ENCODE results near the gene S100A12.
"Not testable (repeated sequence)": the region's sequence is repeated elsewhere in the genome, so short reads cannot be mapped to it uniquely, and the experiment has no call there.

The S100A12 gene

GRCh38 chr1:153375511-153375910 lies at the start of gene S100A12:
TSS of gene S100A12 (minus strand) at chr1:153375621. CDS start at chr1:153374592, 1,029 bp downstream.
- no peak for DNase-seq (ENCODE audit: low read depth in 2 of 2)

GRCh38 chr1:153422450-153423068 lies 47.1 kb upstream of the S100A12 start:
- peak; percentile 24 to 55 for DNase-seq (ENCODE audit: low read depth in 2 of 2)

- DNase-seq (ENCODE audit: low read depth in 2 of 2) = no peak
Observed at GRCh38 chr1:153420306-153420705, 44.9 kb upstream of the S100A12 start.

GRCh38 chr1:153419436-153419793 lies 44.0 kb upstream of the S100A12 start:
- DNase-seq (ENCODE audit: low read depth in 2 of 2) = not testable (repeated sequence)

- not testable (repeated sequence) for DNase-seq (ENCODE audit: low read depth in 2 of 2)
Observed at GRCh38 chr1:153418758-153419435, 43.5 kb upstream of the S100A12 start.

DNA sequence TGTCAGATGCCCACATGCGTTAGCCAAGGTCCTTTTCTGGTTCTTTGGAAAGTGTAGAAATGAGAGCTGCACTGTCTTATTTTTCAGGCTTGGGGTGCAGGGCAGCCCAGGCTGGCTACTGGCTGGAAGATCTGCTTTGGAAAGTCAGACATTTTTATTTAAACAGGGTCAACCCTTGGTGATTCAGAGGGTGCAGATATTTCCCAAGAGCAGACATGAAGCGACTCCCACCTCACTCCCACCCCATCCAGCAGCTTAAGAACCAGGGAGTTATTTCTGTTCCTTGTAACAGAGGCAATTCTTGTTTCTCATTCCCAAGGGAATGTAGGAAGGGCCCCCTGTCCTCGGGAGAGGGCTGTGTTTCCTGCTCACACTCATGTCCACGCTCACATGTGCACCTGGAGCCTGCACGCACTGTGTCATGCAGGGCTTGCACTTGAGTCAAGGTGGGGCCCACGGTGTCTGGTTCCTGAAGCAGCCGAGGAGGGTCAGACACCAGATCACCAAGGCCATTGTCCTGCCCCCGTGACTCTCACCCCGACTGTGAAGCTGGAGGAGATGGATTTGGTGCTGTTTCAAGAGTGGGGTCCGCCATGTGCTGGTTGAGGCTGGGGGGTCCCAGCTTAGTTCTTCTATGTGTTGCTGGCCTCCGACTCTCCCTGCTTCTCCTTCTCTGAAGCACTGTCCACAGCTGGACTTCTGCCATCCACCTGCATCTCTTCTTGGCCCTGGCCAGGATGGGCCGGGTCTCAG lies 41.9 kb upstream of the S100A12 start:
- no peak for DNase-seq (ENCODE audit: low read depth in 2 of 2)

- no peak for DNase-seq (ENCODE audit: low read depth in 2 of 2)
Observed at GRCh38 chr1:153415850-153416570, 40.6 kb upstream of the S100A12 start, which contains the start of gene S100A7A. TSS of gene S100A7A (plus strand) at chr1:153416520. CDS start at chr1:153418083, 1,563 bp downstream.

- not testable (repeated sequence) for DNase-seq (ENCODE audit: low read depth in 2 of 2)
Observed at GRCh38 chr1:153413961-153414360, 38.5 kb upstream of the S100A12 start.

DNA sequence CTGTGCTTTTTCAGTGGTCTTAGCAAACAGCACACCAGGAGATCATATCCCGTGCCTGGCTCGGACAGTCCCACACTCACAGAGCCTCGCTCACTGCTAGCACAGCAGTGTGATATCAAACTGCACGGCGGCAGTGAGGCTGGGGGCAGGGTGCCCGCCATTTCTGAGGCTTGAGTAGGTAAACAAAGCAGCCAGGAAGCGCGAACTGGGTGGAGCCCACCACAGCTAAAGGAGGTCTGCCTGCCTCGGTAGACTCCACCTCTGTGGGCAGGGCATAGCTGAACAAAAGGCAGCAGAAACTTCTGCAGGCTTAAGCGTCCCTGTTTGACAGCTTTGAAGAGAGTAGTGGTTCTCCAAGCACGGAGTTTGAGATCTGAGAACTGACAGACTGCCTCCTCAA lies 31.9 kb upstream of the S100A12 start:
- not testable (repeated sequence) for DNase-seq (ENCODE audit: low read depth in 2 of 2)

GRCh38 chr1:153405825-153406599 lies 30.6 kb upstream of the S100A12 start:
- not testable (repeated sequence) for DNase-seq (ENCODE audit: low read depth in 2 of 2)

GRCh38 chr1:153404768-153405167 lies 29.3 kb upstream of the S100A12 start:
- peak; percentile 37 to 51 for DNase-seq (ENCODE audit: low read depth in 2 of 2)

- no peak for DNase-seq (ENCODE audit: low read depth in 2 of 2)
Observed at GRCh38 chr1:153404086-153404635, 28.7 kb upstream of the S100A12 start.

DNA sequence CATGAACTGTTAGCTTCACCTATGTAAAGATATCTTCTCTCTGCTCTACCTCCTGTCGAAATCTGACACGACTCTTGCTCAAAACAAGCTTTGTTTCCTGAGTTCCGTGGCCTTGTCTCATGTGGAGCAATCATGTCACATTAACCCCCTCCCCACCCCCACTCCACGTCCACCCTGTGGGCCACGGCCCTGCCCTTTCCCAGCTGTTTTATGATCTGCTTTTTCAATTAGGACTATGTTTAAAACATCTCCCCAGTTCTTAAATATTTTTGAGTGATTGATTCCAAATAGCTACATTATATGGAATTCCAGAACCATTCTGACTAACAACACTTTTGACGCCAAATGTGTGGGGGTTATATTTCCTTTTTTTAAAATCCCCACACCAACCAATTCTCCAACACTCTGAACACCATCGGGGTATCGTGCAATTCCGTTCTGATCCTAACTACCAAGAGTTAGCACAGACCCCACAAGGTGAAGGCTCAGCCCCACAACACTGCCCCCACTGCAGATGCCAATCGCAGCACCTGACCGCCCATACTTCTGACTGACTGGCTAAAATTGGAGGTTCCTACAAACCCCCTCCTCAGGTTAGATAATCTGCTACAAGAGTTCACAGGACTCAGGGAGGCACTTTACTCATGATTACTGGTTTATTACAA lies 28.1 kb upstream of the S100A12 start:
- no peak for DNase-seq (ENCODE audit: low read depth in 2 of 2)

- no peak for DNase-seq (ENCODE audit: low read depth in 2 of 2)
Observed at GRCh38 chr1:153402226-153402625, 26.8 kb upstream of the S100A12 start.

DNA sequence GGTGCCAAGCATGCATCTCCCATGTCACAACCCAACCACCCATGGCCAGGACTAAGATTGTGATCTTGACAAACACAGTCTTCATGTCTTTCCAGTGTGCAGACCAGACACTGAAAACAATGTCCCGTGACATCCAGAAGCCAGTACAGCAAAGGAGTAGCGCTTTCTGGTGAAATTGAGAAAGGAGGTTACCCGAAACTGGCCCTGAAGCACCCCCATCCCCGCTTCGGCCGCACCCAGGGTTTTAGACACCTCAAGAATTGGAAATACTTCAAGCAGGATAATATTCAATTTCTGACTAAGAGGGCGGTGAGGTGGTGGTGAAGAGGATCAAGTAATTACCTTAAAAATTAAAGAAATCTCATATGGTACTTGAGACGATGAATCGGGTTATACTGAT lies 26.0 kb upstream of the S100A12 start:
- no peak for DNase-seq (ENCODE audit: low read depth in 2 of 2)

- no peak for DNase-seq (ENCODE audit: low read depth in 2 of 2)
Observed at GRCh38 chr1:153400244-153400643, 24.8 kb upstream of the S100A12 start.

DNA sequence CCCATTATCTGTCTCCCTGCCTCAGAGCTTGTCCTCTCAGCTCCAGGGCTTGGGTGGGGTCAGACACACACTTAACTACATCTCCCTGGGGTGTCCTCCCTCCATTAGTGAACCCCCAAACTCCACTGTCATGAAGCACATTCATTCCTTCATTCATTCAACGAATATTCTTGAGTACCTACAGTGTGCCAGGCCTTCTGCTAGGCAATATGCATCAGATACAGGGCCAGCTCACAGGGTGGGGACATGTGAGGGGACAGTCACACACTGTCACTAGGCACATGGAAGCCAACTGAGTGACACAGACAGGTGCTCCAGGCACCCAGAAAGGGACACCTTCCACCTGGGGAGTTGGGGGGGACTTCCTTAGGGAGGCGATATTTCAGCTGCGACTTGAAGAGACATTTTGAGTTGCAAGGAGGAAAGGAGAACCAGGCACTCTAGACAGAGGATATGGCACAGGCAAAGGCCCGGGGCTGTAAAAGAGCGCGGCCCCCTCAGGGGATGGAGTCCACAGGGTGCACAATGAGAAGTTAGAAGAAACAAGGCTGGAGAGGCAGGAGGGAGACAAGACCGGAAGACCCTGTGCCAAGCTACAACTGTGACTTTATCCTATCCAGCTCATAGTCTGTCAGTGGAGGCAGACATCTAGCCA lies 24.1 kb upstream of the S100A12 start:
- DNase-seq (ENCODE audit: low read depth in 2 of 2) = no peak

DNA sequence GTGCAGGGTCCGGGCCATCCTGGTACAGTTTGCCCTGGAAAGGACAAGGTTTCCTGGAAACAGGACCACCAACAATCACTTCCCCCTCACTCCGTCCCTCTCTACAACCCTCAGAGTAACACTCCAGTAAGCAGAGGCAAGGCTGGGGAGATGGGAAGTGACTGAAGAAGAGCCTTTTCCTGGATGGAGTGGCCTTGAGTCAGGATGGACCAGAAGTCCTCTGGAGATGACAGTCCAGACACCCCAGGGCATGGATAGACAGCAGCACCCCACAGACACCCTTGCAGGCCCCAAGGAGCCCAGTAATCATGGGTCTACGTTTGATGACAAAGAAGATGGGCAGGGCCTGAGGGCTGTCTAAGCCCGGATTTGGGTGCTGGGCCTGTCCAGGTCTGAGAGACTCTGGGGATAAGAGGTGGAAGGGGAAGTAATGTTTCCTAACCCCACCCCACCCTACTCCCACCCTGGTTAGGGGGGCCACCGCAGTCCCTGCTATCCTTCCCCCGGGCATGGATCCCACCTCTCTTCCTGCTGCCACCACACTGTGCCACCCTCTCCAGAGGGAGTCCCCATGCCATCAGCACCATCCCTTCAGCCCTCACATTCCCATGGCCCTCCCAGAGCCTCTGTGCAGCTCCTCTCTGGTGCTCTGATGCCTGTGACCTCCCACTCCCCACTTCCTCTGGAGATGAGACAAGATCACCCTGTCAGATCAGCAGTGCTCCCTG lies 22.7 kb upstream of the S100A12 start:
- no peak for DNase-seq (ENCODE audit: low read depth in 2 of 2)

Measured in stimulated activated CD8-positive, alpha-beta memory T cell treated with anti-CD3 and anti-CD28 coated beads, Interleukin-2, amount 100 ng/mL, for 48 hours (primary cell).